Measurements from ENCODE around the gene SAV1.

DNA sequence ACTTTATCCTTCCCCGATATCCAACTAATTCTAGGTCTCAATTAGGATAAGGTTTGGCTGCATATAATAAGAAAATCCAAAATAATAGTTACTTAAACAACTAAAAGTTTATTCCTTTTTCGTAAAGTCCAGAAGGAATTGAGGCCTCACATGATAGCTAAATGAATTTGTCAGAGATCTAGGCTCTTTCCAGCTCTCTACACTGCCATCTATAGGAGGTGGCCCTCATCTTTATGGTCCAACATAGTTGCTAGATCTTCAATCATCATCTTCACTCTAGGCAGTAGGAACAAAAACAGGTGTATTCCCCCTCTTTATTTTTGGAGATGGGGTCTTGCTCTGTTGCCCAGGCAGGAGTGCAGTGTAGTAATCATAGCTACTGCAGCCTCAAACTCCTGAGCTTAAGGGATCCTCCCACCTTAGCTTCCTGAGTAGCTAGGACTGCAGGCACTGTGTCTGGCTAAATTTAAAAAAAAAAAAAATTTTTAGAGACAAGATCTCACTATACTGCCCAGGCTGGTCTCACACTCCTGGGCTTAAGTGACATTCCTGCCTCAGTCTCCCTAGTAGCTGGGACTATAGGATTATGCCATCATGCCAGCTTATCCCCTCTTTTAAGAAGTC is 46.5 kb upstream of the SAV1 start:
- TF ChIP-seq, protein P1, sequence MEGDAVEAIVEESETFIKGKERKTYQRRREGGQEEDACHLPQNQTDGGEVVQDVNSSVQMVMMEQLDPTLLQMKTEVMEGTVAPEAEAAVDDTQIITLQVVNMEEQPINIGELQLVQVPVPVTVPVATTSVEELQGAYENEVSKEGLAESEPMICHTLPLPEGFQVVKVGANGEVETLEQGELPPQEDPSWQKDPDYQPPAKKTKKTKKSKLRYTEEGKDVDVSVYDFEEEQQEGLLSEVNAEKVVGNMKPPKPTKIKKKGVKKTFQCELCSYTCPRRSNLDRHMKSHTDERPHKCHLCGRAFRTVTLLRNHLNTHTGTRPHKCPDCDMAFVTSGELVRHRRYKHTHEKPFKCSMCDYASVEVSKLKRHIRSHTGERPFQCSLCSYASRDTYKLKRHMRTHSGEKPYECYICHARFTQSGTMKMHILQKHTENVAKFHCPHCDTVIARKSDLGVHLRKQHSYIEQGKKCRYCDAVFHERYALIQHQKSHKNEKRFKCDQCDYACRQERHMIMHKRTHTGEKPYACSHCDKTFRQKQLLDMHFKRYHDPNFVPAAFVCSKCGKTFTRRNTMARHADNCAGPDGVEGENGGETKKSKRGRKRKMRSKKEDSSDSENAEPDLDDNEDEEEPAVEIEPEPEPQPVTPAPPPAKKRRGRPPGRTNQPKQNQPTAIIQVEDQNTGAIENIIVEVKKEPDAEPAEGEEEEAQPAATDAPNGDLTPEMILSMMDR (conservative IDR thresholded peaks at IDR 0.05; ENCODE audit: low read depth, low read length): peak; percentile 79
- TF ChIP-seq EZH2 (IDR thresholded peaks at IDR 0.05; ENCODE audit: low read length, unreplicated experiment) (no peak), EZH2phosphoT487 (IDR thresholded peaks at IDR 0.05; ENCODE audit: borderline replicate concordance, low read length) (no peak)

All from PC-3 (cell line).